ENCODE data around the gene MPPED1.

The MPPED1 gene

GRCh38 chr22:43398910-43399309, 12.9 kb upstream of the MPPED1 start:
- Mint-ChIP-seq H3K27ac (no peak overlapping the region), H3K4me1 (ENCODE audit: low read depth) (no peaks in the 10 kb centered on the region), H3K9me3 (no peaks in the 10 kb centered on the region), H3K27me3 (ENCODE audit: low read depth) (no peaks in the 10 kb centered on the region), H3K4me3 (no peak overlapping the region), H3K36me3 (ENCODE audit: low read depth) (no peaks in the 10 kb centered on the region)

GRCh38 chr22:43399338-43399979, 12.4 kb upstream of the MPPED1 start:
- Mint-ChIP-seq H3K9me3 (no peaks in the 10 kb centered on the region), H3K36me3 (ENCODE audit: low read depth) (no peaks in the 10 kb centered on the region), H3K27ac (no peak overlapping the region), H3K27me3 (ENCODE audit: low read depth) (no peaks in the 10 kb centered on the region), H3K4me3 (no peak overlapping the region), H3K4me1 (ENCODE audit: low read depth) (no peaks in the 10 kb centered on the region)

- Mint-ChIP-seq H3K4me1 (ENCODE audit: low read depth) (no peaks in the 10 kb centered on the region), H3K4me3 (no peak overlapping the region), H3K27ac (no peak overlapping the region), H3K36me3 (ENCODE audit: low read depth) (no peaks in the 10 kb centered on the region), H3K27me3 (ENCODE audit: low read depth) (no peaks in the 10 kb centered on the region), H3K9me3 (no peaks in the 10 kb centered on the region)
Measured at GRCh38 chr22:43399980-43400358, 11.8 kb upstream of the MPPED1 start.

GRCh38 chr22:43400449-43400848, 11.4 kb upstream of the MPPED1 start:
- H3K36me3 Mint-ChIP-seq (ENCODE audit: low read depth): no peaks in the 10 kb centered on the region
- H3K27me3 Mint-ChIP-seq (ENCODE audit: low read depth): no peaks in the 10 kb centered on the region
- no peaks in the 10 kb centered on the region for H3K4me1 Mint-ChIP-seq (ENCODE audit: low read depth)
- H3K4me3 Mint-ChIP-seq: no peak overlapping the region
- no peaks in the 10 kb centered on the region for H3K9me3 Mint-ChIP-seq
- H3K27ac Mint-ChIP-seq: no peak overlapping the region

- no peaks in the 10 kb centered on the region for H3K27me3 Mint-ChIP-seq (ENCODE audit: low read depth)
- no peaks in the 10 kb centered on the region for H3K36me3 Mint-ChIP-seq (ENCODE audit: low read depth)
- H3K4me1 Mint-ChIP-seq (ENCODE audit: low read depth): no peaks in the 10 kb centered on the region
- H3K4me3 Mint-ChIP-seq: no peak overlapping the region
- H3K27ac Mint-ChIP-seq: no peak overlapping the region
- no peaks in the 10 kb centered on the region for H3K9me3 Mint-ChIP-seq
Measured at GRCh38 chr22:43401233-43401632, 10.6 kb upstream of the MPPED1 start.

GRCh38 chr22:43401661-43402060, 10.2 kb upstream of the MPPED1 start:
- Mint-ChIP-seq H3K36me3 (ENCODE audit: low read depth) (no peaks in the 10 kb centered on the region), H3K4me3 (no peak overlapping the region), H3K27ac (no peak overlapping the region), H3K27me3 (ENCODE audit: low read depth) (no peaks in the 10 kb centered on the region), H3K4me1 (ENCODE audit: low read depth) (no peaks in the 10 kb centered on the region), H3K9me3 (no peaks in the 10 kb centered on the region)

- Mint-ChIP-seq H3K27me3 (ENCODE audit: low read depth) (no peaks in the 10 kb centered on the region), H3K27ac (no peak overlapping the region), H3K4me1 (ENCODE audit: low read depth) (no peaks in the 10 kb centered on the region)
Measured at GRCh38 chr22:43402128-43402527, 9.7 kb upstream of the MPPED1 start.

GRCh38 chr22:43404673-43405385, 7.0 kb upstream of the MPPED1 start:
- Mint-ChIP-seq H3K4me1 (ENCODE audit: low read depth) (no peaks in the 10 kb centered on the region), H3K9me3 (no peaks in the 10 kb centered on the region), H3K27me3 (ENCODE audit: low read depth) (peaks cover 9% of the 10 kb centered on the region), H3K27ac (no peak overlapping the region), H3K36me3 (ENCODE audit: low read depth) (no peaks in the 10 kb centered on the region), H3K4me3 (no peak overlapping the region)

More at GRCh38 chr22:43402128-43402527, 9.7 kb upstream of the MPPED1 start:
- no peaks in the 10 kb centered on the region for H3K36me3 Mint-ChIP-seq (ENCODE audit: low read depth)
- H3K4me3 Mint-ChIP-seq: no peak overlapping the region
- no peaks in the 10 kb centered on the region for H3K9me3 Mint-ChIP-seq

- H3K27me3 Mint-ChIP-seq (ENCODE audit: low read depth): peaks cover 23% of the 10 kb centered on the region
- H3K27ac Mint-ChIP-seq: no peak overlapping the region
- no peak overlapping the region for H3K4me3 Mint-ChIP-seq
- no peaks in the 10 kb centered on the region for H3K36me3 Mint-ChIP-seq (ENCODE audit: low read depth)
- no peaks in the 10 kb centered on the region for H3K4me1 Mint-ChIP-seq (ENCODE audit: low read depth)
- H3K9me3 Mint-ChIP-seq: no peaks in the 10 kb centered on the region
Measured at GRCh38 chr22:43406186-43406790, 5.5 kb upstream of the MPPED1 start.

- H3K9me3 Mint-ChIP-seq: no peaks in the 10 kb centered on the region
- H3K27me3 Mint-ChIP-seq (ENCODE audit: low read depth): peaks cover 26% of the 10 kb centered on the region
- H3K36me3 Mint-ChIP-seq (ENCODE audit: low read depth): no peaks in the 10 kb centered on the region
- no peak overlapping the region for H3K27ac Mint-ChIP-seq
- no peaks in the 10 kb centered on the region for H3K4me1 Mint-ChIP-seq (ENCODE audit: low read depth)
- no peak overlapping the region for H3K4me3 Mint-ChIP-seq
Measured at GRCh38 chr22:43407591-43407990, 4.2 kb upstream of the MPPED1 start.

GRCh38 chr22:43408009-43408408, 3.8 kb upstream of the MPPED1 start:
- no peak overlapping the region for H3K4me3 Mint-ChIP-seq
- H3K27me3 Mint-ChIP-seq (ENCODE audit: low read depth): peaks cover 30% of the 10 kb centered on the region
- no peaks in the 10 kb centered on the region for H3K9me3 Mint-ChIP-seq
- no peaks in the 10 kb centered on the region for H3K4me1 Mint-ChIP-seq (ENCODE audit: low read depth)
- no peaks in the 10 kb centered on the region for H3K36me3 Mint-ChIP-seq (ENCODE audit: low read depth)
- no peak overlapping the region for H3K27ac Mint-ChIP-seq

- Mint-ChIP-seq H3K27me3 (ENCODE audit: low read depth) (peaks cover 41% of the 10 kb centered on the region), H3K4me3 (no peak overlapping the region), H3K9me3 (no peaks in the 10 kb centered on the region), H3K36me3 (ENCODE audit: low read depth) (no peaks in the 10 kb centered on the region), H3K27ac (no peak overlapping the region), H3K4me1 (ENCODE audit: low read depth) (no peaks in the 10 kb centered on the region)
Measured at GRCh38 chr22:43409046-43409445, 2.8 kb upstream of the MPPED1 start.

- Mint-ChIP-seq H3K27me3 (ENCODE audit: low read depth) (peaks cover 48% of the 10 kb centered on the region), H3K36me3 (ENCODE audit: low read depth) (no peaks in the 10 kb centered on the region), H3K27ac (no peak overlapping the region), H3K4me1 (ENCODE audit: low read depth) (no peaks in the 10 kb centered on the region), H3K9me3 (no peaks in the 10 kb centered on the region), H3K4me3 (no peak overlapping the region)
Measured at GRCh38 chr22:43409800-43410199, 2.0 kb upstream of the MPPED1 start.

GRCh38 chr22:43411040-43411868, 560 bp upstream of the MPPED1 start:
- no peak overlapping the region for H3K4me3 Mint-ChIP-seq
- H3K4me1 Mint-ChIP-seq (ENCODE audit: low read depth): no peaks in the 10 kb centered on the region
- no peak overlapping the region for H3K27ac Mint-ChIP-seq
- no peaks in the 10 kb centered on the region for H3K36me3 Mint-ChIP-seq (ENCODE audit: low read depth)
- H3K27me3 Mint-ChIP-seq (ENCODE audit: low read depth): peaks cover 60% of the 10 kb centered on the region
- no peaks in the 10 kb centered on the region for H3K9me3 Mint-ChIP-seq
